Muscle of leg (tissue), 11 donors: ENCODE data around the gene BPIFB2. TPM values are rescaled to one million over a fixed set of nuclear protein-coding genes. Genes with fewer than 3 reads are reported as not detected.

ENCODE experiments used
- DNase-seq: peaks from one replicate; pipeline ENCODE4 v3.0.0; 2013
- H3K27ac ChIP-seq: one replicate; pipeline ENCODE4 v1.5.1; 2013; ENCODE audit warnings: mild to moderate bottlenecking, low read length, control low read depth
- H3K27me3 ChIP-seq: one replicate; pipeline ENCODE4 v1.6.1; 2013; ENCODE audit warnings: low read length; ENCODE audit not compliant: control insufficient read depth, insufficient read depth
- H3K36me3 ChIP-seq: one replicate; pipeline ENCODE4 v1.6.1; 2013; ENCODE audit warnings: low read length; ENCODE audit not compliant: control insufficient read depth, insufficient read depth
- H3K4me1 ChIP-seq: one replicate; pipeline ENCODE4 v1.6.1; 2013; ENCODE audit warnings: low read length; ENCODE audit not compliant: control insufficient read depth, insufficient read depth
- H3K4me3 ChIP-seq: one replicate; pipeline ENCODE4 v1.5.1; 2013; ENCODE audit warnings: low read length, control low read depth
- H3K9me3 ChIP-seq: replicated peaks from 2 replicates; pipeline ENCODE4 v1.6.1; 2013; ENCODE audit warnings: low read depth, low read length; ENCODE audit not compliant: control insufficient read depth
- WGBS: methylation state at CpG from one replicate; pipeline ENCODE4 v1.1.5; 2013; ENCODE audit warnings: missing lambda C conversion rate; ENCODE audit not compliant: insufficient coverage; 5-methylcytosine and 5-hydroxymethylcytosine counted together
- polyA plus RNA-seq, 8 donors: library from polyadenylated mRNA; unstranded; fragments of 120-200 nt; gene quantifications; one replicate each; pipeline versions ENCODE4 v1.2.1 to v1.2.3, GENCODE V29; 2013; ENCODE audit warnings: inconsistent platforms in 1 of 8, low replicate concordance in 1 of 8; ENCODE audit not compliant: insufficient read length in 8 of 8, insufficient read depth in 1 of 8
- total RNA-seq: library from RNA; stranded (reverse); fragments of 120-200 nt; gene quantifications from one replicate; pipeline ENCODE4 v1.2.4, GENCODE V29; 2013

The BPIFB2 gene
- total and polyA plus RNA-seq, 9 donors: 0.10 TPM; not detected in 8

GRCh38 chr20:33072813-33073212 lies 65.3 kb downstream of the BPIFB2 start:
- WGBS: 82% methylated on average over 1 of the region's 2 CpGs
- DNase-seq: no peak
- Histone ChIP-seq H3K27me3 (peaks cover 5% of the 10 kb centered on the region), H3K9me3 (peaks cover 3% of the 10 kb centered on the region), H3K36me3 (no peaks in the 10 kb centered on the region), H3K4me1 (no peaks in the 10 kb centered on the region), H3K27ac (no peak overlapping the region), H3K4me3 (no peak overlapping the region)

Other genes with a start within 250 kb of the BPIFB2 start
- 2.9 TPM for gene DNMT3B, start 245.3 kb upstream of the BPIFB2 start, total RNA-seq
- gene DNMT3B, start 245.3 kb upstream of the BPIFB2 start, polyA plus RNA-seq: 1 to 10 TPM; 3.2 to 5.1 (median 4.3) TPM
- 83.5 TPM for gene MAPRE1, start 187.8 kb upstream of the BPIFB2 start, total RNA-seq
- 100 to 1,000 TPM; 114 to 151 (median 143) TPM for gene MAPRE1, start 187.8 kb upstream of the BPIFB2 start, polyA plus RNA-seq
- 0.22 TPM for gene EFCAB8, start 148.8 kb upstream of the BPIFB2 start, total RNA-seq
- gene EFCAB8, start 148.8 kb upstream of the BPIFB2 start, polyA plus RNA-seq: under 1 TPM in 6 of 8 donors, not detected in 2; 0.04 to 0.16 (median 0.13) TPM
- not detected for gene SUN5, start 3.3 kb upstream of the BPIFB2 start, total RNA-seq
- gene SUN5, start 3.3 kb upstream of the BPIFB2 start, polyA plus RNA-seq: not detected
- gene BPIFB6, start 23.9 kb downstream of the BPIFB2 start, total RNA-seq: not detected
- gene BPIFB6, start 23.9 kb downstream of the BPIFB2 start, polyA plus RNA-seq: not detected
- not detected for gene BPIFB3, start 46.2 kb downstream of the BPIFB2 start, total RNA-seq
- gene BPIFB3, start 46.2 kb downstream of the BPIFB2 start, polyA plus RNA-seq: under 1 TPM in 3 of 8 donors, not detected in 5; 0.07 to 0.09 (median 0.08) TPM
- 0.09 TPM for gene BPIFB4, start 71.9 kb downstream of the BPIFB2 start, total RNA-seq
- under 1 TPM in 5 of 8 donors, not detected in 3; 0.07 to 0.30 (median 0.09) TPM for gene BPIFB4, start 71.9 kb downstream of the BPIFB2 start, polyA plus RNA-seq
- not detected for gene BPIFA2, start 160.5 kb downstream of the BPIFB2 start, total RNA-seq
- gene BPIFA2, start 160.5 kb downstream of the BPIFB2 start, polyA plus RNA-seq: not detected
- gene BPIFA3, start 209.6 kb downstream of the BPIFB2 start, total RNA-seq: not detected
- not detected for gene BPIFA3, start 209.6 kb downstream of the BPIFB2 start, polyA plus RNA-seq
- not detected for gene BPIFA1, start 228.3 kb downstream of the BPIFB2 start, total RNA-seq
- gene BPIFA1, start 228.3 kb downstream of the BPIFB2 start, polyA plus RNA-seq: not detected